Renal cortex interstitium (tissue), 11 donors: ENCODE results near the gene STYX. TPM values are rescaled to one million over a fixed set of nuclear protein-coding genes. Genes with fewer than 3 reads are reported as not detected.

ENCODE experiments used
- DNase-seq, 11 donors: peaks; one replicate each; pipeline ENCODE4 v3.0.0-alpha.2; 2013; ENCODE audit warnings: low read depth in 9 of 11, low spot score in 4 of 11; ENCODE audit errors: extremely low read depth in 1 of 11
- polyA plus RNA-seq, 3 donors: library from polyadenylated mRNA; unstranded; fragments of 120-200 nt; gene quantifications; one replicate each; pipeline ENCODE4 v1.2.1, GENCODE V29; 2013; ENCODE audit not compliant: insufficient read length in 3 of 3

The STYX gene
- polyA plus RNA-seq, 3 donors, result 13.5 to 19.0 (median 15.3) TPM

- DNase-seq, result no peak
Measured at GRCh38 chr14:52808101-52808500, 78.1 kb downstream of the STYX start.

GRCh38 chr14:52821805-52822250 lies 91.9 kb downstream of the STYX start:
- no peak for DNase-seq

GRCh38 chr14:52824462-52824861 lies 94.5 kb downstream of the STYX start:
- DNase-seq, result no peak

Other genes starting within 250 kb of the STYX start
- gene TXNDC16, start 177.7 kb upstream of the STYX start, polyA plus RNA-seq, result 10 to 100 TPM; 18.4 to 23.1 (median 19.7) TPM
- 1 to 10 TPM; 5.9 to 9.1 (median 8.2) TPM for gene GPR137C, start 177.3 kb upstream of the STYX start, polyA plus RNA-seq
- gene ERO1A, start 34.6 kb upstream of the STYX start, polyA plus RNA-seq, result 10 to 100 TPM; 23.7 to 34.8 (median 25.6) TPM
- 100 to 1,000 TPM; 124 to 157 (median 154) TPM for gene PSMC6, start 23.0 kb upstream of the STYX start, polyA plus RNA-seq
- 10 to 100 TPM; 32.2 to 38.9 (median 34.5) TPM for gene GNPNAT1, start 61.4 kb downstream of the STYX start, polyA plus RNA-seq
- 100 to 1,000 TPM; 158 to 191 (median 159) TPM for gene FERMT2, start 220.9 kb downstream of the STYX start, polyA plus RNA-seq